Measurements from ENCODE around the gene WDR36.

WDR36 gene

DNA sequence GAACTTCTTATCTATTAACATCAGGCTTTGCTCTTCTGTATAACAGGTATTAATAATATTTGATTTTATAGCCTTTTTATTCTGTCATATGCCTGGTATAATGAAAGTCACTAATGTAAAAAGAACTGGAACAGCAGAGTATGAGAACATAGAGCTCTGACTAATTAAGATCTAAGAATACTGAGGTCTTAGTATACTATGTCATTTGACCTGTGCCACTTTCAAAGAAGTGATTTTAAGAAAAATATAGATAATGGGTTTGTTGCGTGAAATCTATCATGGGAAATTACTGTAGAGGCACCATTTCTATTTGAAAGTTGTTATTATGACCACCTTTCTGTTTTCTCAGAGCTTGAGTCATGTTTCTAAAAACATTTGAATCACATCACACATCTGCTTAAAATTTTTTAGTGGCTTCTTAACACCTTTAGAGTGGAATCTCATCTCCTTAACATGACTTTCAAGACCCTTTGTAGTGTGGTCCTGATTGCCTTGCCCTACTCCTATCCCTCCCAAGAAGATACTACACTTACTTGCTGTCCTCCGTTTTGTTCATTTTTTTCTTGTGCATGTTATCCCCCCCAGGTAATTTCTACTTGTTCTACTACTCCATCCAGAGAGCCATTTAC is 14.3 kb downstream of the WDR36 start:
- DNase-seq (ENCODE audit: low read depth in 2 of 2): no peak

DNA sequence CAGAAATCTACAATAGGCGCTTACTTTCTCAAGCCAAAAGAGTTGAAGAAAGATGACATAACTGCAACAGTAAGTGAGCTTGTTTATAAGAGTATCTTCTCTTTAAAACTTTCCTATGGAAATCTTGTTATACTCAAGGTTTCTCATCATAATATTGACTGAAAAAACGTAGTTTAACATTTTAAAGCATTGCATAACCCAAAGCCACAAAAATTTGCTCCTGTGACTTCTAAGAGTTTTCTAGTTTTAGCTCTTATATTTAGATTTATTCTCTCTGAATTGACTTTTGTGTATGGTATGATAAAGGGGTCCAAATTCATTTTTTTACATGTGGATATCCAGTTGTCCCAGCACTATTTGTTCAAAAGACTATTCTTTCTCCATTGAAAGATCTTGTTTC is 15.2 kb downstream of the WDR36 start:
- DNase-seq (ENCODE audit: low read depth in 2 of 2): no peak

- DNase-seq (ENCODE audit: low read depth in 2 of 2): no peak
Measured at GRCh38 chr5:111111956-111112355, 19.8 kb downstream of the WDR36 start.

DNA sequence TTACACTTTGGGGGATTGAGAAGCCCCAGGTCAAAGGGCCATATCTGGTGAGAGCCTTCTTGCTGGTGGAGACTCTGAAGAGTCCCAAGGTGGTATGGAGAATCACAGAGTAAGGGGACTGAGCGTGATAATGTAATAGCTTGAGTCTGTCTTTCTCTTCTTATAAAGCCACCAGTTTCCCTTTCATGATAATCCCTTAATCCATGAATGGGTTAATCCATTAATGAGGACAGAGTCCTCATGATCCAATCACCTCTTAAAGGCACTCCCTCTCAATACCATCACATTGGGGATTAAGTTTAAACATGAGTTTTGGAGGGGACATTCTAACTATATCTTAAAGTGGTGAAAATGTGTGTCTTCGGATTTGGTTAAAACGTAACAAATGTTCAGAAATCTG is 21.5 kb downstream of the WDR36 start:
- no peak for DNase-seq (ENCODE audit: low read depth in 2 of 2)

DNA sequence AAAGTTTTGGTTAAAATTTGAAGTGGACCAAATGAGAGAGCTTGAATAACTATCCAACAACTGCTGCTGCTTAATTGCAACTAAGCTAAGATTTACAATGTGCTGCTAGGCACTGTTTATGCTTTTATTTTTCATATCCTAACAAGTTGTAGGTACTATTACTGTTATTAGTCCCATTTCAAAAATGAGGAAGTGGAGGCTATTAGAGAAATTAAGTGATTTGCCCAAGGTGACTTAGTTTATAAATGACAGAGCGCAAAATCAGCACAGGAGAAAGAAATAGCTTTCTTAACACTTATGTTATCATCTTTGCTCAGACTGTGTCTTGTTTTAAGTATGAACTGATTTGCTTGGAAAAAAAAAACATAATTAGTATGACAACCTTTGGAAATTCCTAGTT is 23.1 kb downstream of the WDR36 start:
- DNase-seq (ENCODE audit: low read depth in 2 of 2): no peak

DNA sequence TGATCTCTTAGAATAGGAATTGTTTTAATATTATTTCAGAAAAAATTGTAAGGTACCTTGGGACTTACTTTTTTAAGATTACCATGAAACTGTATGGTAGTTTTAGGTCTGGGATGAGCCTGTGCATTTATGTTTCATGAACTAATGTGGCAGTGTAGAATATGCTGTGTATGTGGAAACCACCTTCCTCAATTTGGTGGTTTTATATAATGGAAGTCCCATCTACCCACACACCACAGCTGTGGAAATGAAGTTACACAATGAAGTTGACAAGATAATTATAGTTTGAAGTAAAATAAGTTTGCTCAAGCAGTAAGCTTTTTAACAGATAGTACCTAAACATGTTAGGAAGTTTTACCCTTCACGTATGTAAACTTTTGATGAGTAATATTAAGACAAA is 24.4 kb downstream of the WDR36 start:
- no peak for DNase-seq (ENCODE audit: low read depth in 2 of 2)

DNA sequence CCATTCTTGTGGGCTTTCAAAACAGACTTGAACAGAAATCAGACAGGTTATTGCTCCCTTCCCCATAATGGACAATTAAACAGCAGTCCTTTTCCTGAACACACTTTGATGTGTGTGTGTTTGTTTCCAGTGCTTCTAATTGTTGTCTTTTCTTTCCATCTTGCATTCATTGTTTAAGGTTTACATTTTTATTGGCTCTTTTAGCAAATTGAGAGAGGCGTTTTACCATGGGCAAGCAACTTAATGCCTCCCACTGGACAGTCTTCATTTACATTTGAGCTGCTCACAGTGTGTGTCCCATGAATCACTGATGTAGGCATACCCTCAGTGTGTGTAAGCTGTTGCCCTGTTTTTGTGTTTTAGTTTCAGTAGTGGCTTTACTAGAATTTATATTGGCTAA is 25.0 kb downstream of the WDR36 start:
- no peak for DNase-seq (ENCODE audit: low read depth in 2 of 2)

- DNase-seq (ENCODE audit: low read depth in 2 of 2): no peak
Measured at GRCh38 chr5:111119221-111119620, 27.1 kb downstream of the WDR36 start.

DNA sequence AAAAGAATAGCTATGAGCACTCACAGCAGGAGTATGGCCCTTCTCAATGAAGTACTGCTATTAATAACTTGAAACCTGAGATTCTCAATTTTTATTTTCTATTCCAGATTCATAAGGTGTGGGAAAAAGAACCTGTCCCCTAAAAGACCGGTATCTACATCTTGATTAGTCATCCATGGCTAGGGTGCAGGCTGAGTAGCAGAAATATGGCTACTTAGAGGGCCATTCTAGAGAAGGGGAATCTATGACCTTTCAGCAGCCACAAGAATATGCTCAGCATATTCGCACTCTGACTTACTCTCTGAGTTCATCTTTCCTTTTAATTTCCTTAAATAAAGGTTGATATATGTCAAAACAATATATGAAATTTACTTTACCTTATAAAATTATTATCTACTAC is 27.7 kb downstream of the WDR36 start:
- DNase-seq (ENCODE audit: low read depth in 2 of 2): no peak

- no peak for DNase-seq (ENCODE audit: low read depth in 2 of 2)
Measured at GRCh38 chr5:111120911-111121310, 28.8 kb downstream of the WDR36 start.

GRCh38 chr5:111121926-111122325 is 29.8 kb downstream of the WDR36 start:
- no peak for DNase-seq (ENCODE audit: low read depth in 2 of 2)

GRCh38 chr5:111122398-111122797 is 30.2 kb downstream of the WDR36 start:
- DNase-seq (ENCODE audit: low read depth in 2 of 2): no peak

GRCh38 chr5:111124793-111125192 is 32.6 kb downstream of the WDR36 start:
- DNase-seq (ENCODE audit: low read depth in 2 of 2): no peak

DNA sequence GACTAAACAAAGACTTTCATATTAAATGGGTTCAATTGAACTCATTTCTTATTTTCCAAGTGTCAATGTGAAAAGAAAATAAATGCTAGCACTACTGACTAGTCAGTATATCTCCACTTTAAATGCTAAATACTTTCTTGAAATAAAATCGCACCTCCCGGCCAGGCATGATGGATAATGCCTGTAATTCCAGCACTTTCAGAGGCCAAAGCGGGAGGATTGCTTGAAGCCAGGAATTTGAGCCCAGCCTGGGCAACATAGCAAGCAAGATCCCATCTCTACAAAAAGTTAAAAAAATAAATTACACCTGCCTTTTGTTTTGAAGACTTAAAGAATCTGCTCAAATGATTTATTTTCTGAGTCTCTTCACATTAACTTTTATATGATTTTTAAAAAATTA is 34.7 kb downstream of the WDR36 start:
- no peak for DNase-seq (ENCODE audit: low read depth in 2 of 2)

- no peak for DNase-seq (ENCODE audit: low read depth in 2 of 2)
Measured at GRCh38 chr5:111127453-111128195, 35.5 kb downstream of the WDR36 start.

DNA sequence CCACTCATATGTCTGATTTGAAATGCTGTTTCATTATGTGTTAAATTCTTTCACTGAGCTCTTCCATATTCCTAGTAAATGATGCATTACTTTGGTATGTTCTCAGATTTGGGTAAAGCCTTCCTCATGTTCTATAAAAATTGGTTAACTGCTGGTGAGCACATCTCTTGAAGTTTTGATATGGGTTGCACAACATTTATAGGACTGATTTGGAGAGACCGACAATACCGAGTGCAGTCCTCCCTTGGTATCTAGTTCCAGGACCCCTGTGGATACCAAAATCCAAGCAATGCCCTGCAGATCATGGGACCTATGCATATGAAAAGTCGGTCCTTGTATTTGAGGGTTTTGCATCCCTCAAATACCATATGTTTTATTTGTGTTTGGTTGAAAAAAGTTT is 37.8 kb downstream of the WDR36 start:
- DNase-seq (ENCODE audit: low read depth in 2 of 2): no peak

GRCh38 chr5:111131356-111131755 is 39.2 kb downstream of the WDR36 start:
- no peak for DNase-seq (ENCODE audit: low read depth in 2 of 2)

GRCh38 chr5:111132076-111132475 is 39.9 kb downstream of the WDR36 start:
- no peak for DNase-seq (ENCODE audit: low read depth in 2 of 2)

- no peak for DNase-seq (ENCODE audit: low read depth in 2 of 2)
Measured at GRCh38 chr5:111132731-111133435, 40.7 kb downstream of the WDR36 start.

- DNase-seq (ENCODE audit: low read depth in 2 of 2): no peak
Measured at GRCh38 chr5:111133436-111133751, 41.2 kb downstream of the WDR36 start.

DNA sequence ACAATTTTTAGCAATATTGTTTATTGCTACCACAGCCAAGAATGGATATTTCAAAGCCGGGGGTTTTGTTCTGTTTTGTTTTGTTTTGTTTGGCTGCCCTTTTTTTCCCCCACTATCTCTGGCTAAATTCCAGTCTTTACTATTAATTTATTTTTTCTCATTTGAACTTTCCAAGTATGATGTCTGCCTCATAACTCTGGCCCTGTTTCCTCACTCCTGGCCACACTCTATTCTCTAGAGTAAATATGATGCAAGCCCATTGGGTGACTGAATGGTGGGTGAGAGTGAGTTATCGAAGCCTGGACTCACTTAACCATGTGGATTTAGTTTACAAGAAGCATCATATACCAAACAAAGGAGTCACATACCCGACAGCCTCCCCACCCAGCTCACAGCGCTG is 41.9 kb downstream of the WDR36 start:
- DNase-seq (ENCODE audit: low read depth in 2 of 2): no peak

- DNase-seq (ENCODE audit: low read depth in 2 of 2): no peak
Measured at GRCh38 chr5:111134864-111135263, 42.7 kb downstream of the WDR36 start.

DNA sequence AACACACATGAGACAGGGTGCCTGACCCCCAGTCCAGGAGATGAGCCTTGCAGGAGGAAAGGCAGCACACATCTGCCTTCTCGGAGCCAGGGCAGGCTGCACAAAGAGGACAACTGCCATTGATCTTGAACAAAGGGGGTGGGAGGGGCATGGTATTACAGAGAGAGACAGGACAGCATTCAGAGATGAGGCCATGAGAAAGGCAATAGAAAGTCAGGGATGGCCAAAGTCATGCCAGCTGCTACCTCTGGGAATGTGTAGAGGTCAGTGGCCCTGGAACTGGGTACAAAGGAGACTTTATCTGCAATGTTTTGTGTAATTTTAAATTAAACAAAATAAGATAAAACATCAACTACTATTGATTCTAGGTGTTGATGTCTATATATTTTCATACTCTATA is 43.2 kb downstream of the WDR36 start:
- no peak for DNase-seq (ENCODE audit: low read depth in 2 of 2)
